Glutamatergic neuron (in vitro differentiated cells): ENCODE measurements around the gene NRXN3. TPM values are rescaled to one million over a fixed set of nuclear protein-coding genes. Genes with fewer than 3 reads are reported as not detected.

Experiments
- DNase-seq: peaks from one replicate; pipeline ENCODE4 v3.0.0; 2022
- H3K27ac Mint-ChIP-seq: one replicate; pipeline ENCODE4 v1.8.0; 2020; ENCODE audit warnings: mild to moderate bottlenecking, mixed read lengths, inconsistent platforms; ENCODE audit not compliant: unreplicated experiment
- H3K27me3 Mint-ChIP-seq: one replicate; pipeline ENCODE4 v1.8.0; 2020; ENCODE audit warnings: mild to moderate bottlenecking, moderate library complexity, mixed read lengths, inconsistent platforms; ENCODE audit not compliant: unreplicated experiment
- H3K36me3 Mint-ChIP-seq: one replicate; pipeline ENCODE4 v1.8.0; 2020; ENCODE audit warnings: mild to moderate bottlenecking, mixed read lengths, inconsistent platforms; ENCODE audit not compliant: unreplicated experiment
- H3K4me1 Mint-ChIP-seq: one replicate; pipeline ENCODE4 v1.8.0; 2020; ENCODE audit warnings: mild to moderate bottlenecking, low read depth, mixed read lengths, inconsistent platforms; ENCODE audit not compliant: unreplicated experiment
- H3K4me3 Mint-ChIP-seq: one replicate; pipeline ENCODE4 v1.8.0; 2020; ENCODE audit warnings: mild to moderate bottlenecking, mixed read lengths, inconsistent platforms; ENCODE audit not compliant: unreplicated experiment
- H3K9me3 Mint-ChIP-seq: one replicate; pipeline ENCODE4 v1.8.0; 2020; ENCODE audit warnings: mild to moderate bottlenecking, moderate library complexity, mixed read lengths, inconsistent platforms; ENCODE audit not compliant: unreplicated experiment
- CTCF ChIP-seq: fragments of 200-600 bp; sonication (generic); IDR thresholded peaks from one replicate; pipeline ENCODE4 v1.5.0; 2021; ENCODE audit not compliant: partially characterized antibody, unreplicated experiment
- total RNA-seq: library from RNA; stranded (reverse); fragmentation: NEBNext Ultra II Directional; extraction: Animal tissue kit (Norgen Biotek cat#: 25700); gene quantifications from one replicate; pipeline ENCODE4 v1.2.1, GENCODE V29; 2021; ENCODE audit not compliant: unreplicated experiment

The NRXN3 gene
- total RNA-seq, 1 donor from 2014 or later = 1.2 TPM

- Mint-ChIP-seq H3K4me3 (no peak overlapping the region), H3K36me3 (no peaks in the 10 kb centered on the region), H3K27ac (no peak overlapping the region), H3K9me3 (no peaks in the 10 kb centered on the region), H3K4me1 (no peaks in the 10 kb centered on the region), H3K27me3 (peaks cover 2% of the 10 kb centered on the region)
- TF ChIP-seq CTCF = peak; percentile 18
- no peak for DNase-seq
Measured at GRCh38 chr14:78737116-78737515, 566.9 kb downstream of the NRXN3 start.

GRCh38 chr14:78737601-78738000 is 567.4 kb downstream of the NRXN3 start:
- Mint-ChIP-seq H3K4me1 (no peaks in the 10 kb centered on the region), H3K36me3 (no peaks in the 10 kb centered on the region), H3K27me3 (peaks cover 2% of the 10 kb centered on the region), H3K27ac (no peak overlapping the region), H3K4me3 (no peak overlapping the region), H3K9me3 (no peaks in the 10 kb centered on the region)
- no peak for DNase-seq
- no peak for TF ChIP-seq CTCF

GRCh38 chr14:78746086-78746595 is 576.0 kb downstream of the NRXN3 start:
- H3K4me1 Mint-ChIP-seq = no peaks in the 10 kb centered on the region
- no peaks in the 10 kb centered on the region for H3K36me3 Mint-ChIP-seq
- H3K9me3 Mint-ChIP-seq = peaks cover 1% of the 10 kb centered on the region
- H3K27ac Mint-ChIP-seq = no peak overlapping the region
- TF ChIP-seq CTCF = no peak
- H3K4me3 Mint-ChIP-seq = no peak overlapping the region
- no peak for DNase-seq
- H3K27me3 Mint-ChIP-seq = no peaks in the 10 kb centered on the region

GRCh38 chr14:78747813-78748212 is 577.6 kb downstream of the NRXN3 start:
- no peaks in the 10 kb centered on the region for H3K36me3 Mint-ChIP-seq
- no peak for TF ChIP-seq CTCF
- H3K27ac Mint-ChIP-seq = no peak overlapping the region
- no peak for DNase-seq
- peaks cover 1% of the 10 kb centered on the region for H3K9me3 Mint-ChIP-seq
- no peak overlapping the region for H3K4me3 Mint-ChIP-seq
- no peaks in the 10 kb centered on the region for H3K4me1 Mint-ChIP-seq
- no peaks in the 10 kb centered on the region for H3K27me3 Mint-ChIP-seq

- H3K27me3 Mint-ChIP-seq = peaks cover 2% of the 10 kb centered on the region
- H3K4me1 Mint-ChIP-seq = peaks cover 2% of the 10 kb centered on the region
- no peak overlapping the region for H3K4me3 Mint-ChIP-seq
- TF ChIP-seq CTCF = no peak
- DNase-seq = no peak
- H3K36me3 Mint-ChIP-seq = no peaks in the 10 kb centered on the region
- peaks cover 1% of the 10 kb centered on the region for H3K9me3 Mint-ChIP-seq
- H3K27ac Mint-ChIP-seq = no peak overlapping the region
Measured at GRCh38 chr14:78752518-78753188, 582.5 kb downstream of the NRXN3 start.
